ENCODE data around the gene SYNJ2.
A peak's percentile ranks its signal among the peaks of the same experiment; 100 is the strongest.

The SYNJ2 gene

DNA sequence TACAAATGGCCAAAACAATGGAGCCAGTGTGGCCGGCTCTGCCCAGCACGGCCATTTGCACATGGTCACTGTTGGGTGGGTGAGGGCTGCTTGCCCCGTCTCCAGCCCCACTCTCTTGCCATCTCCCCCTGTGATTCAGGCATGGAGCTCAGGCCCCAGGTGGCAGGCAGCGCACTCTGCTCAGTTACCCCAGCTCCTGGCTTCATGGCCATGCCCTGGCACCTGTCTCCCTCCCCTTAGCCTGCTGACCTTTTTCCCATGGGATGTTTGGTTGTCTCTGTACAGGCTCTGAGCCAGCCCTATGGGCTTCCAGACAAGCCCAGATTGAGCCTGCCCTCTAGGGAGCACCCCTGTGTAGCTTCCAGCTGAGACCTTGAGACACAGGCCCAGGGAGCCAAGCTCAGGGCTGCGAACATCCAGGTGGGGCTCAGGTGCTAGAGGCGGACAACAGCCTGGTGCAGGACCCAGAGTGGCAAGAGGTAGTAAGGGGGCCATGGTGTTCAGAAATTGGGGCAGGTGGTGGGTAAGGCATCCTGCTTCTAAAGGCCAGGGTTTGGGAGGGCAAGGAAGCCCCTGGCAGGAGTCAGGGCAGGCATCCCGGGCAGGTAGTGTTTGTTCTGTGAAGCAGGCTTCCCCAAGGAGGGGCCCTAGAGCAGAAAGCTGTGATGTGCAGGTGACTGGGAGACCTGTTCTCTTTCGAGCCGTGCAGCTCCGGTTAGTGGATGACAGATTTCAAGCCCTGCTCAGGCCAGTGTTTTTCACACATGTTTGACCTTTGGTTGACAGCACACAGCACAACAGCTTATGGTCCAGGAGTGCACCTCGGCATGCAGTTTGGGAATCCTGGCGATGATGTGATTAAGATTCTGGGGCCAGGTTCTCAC, 17.7 kb downstream of the SYNJ2 start:
- DNase-seq, result no peak

DNA sequence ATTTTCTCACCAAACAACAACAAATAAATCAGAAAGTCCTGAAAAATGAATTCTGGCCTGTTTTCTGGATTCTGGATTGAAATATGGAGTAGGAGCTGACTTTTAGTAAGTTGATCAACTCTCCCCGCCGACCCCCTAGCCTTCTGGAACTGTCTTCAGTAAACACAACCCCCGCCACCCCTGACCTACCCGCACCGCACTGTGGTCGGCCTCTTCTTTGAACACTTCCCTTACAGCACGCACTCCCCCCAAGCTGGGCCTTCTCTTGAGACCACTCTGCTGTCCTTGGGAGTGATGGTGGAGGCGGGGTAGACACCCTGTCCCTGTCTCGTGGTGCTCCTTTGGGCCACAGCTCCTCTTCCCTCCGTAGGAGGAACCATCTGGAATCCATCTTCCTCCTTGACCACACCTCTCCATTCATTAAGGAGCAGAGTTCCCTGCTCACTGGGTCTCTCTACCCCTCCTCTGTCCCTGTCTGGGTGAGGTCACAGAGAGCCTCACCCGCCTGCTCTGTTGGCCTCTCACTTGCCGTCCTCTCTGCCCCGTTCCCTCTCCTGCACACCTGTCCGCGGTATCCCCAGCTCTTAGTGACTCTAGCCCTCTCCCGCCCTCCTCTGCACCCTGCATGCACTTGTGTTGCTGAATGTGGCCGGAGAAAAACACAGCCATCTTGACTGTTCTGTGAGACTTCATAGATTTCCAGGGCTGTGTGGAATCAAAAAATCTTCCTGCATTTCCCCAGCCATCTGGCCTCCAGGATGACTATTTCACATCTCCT, 19.1 kb downstream of the SYNJ2 start:
- DNase-seq, result no peak

DNA sequence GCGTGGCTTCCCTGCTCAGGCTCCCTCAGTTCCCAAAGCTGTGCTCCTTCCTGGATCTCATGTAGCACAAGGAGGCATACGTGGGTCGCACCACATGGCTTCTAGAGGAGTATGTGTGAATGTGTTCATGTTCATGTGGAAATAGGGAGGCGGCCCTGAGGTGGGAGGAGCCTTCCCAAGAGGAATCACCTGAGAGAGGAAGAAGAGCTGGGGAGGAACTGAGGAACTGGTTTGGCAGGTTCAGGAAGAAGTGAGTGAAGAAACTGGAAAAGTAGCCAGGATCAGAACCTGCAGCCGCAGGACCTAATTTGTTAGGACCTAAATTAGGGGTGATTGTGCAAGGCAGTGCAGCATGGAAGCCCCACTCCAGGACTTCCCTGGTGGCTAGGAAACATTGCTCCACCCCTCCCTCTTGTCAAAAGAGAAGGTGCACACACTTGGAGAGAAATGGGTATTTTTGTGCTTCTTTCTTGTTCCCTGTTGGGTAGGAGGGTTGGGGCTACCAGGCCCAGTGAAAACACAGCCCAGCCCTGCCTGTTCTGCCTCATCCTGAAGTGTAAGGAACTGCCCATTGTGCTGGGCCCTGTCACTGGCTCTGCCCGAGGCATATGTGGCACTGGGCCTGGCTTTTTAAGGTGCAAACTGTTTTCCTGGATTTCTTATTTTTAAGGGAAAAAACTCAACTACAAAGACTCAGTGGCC, 20.7 kb downstream of the SYNJ2 start:
- DNase-seq, result no peak

DNA sequence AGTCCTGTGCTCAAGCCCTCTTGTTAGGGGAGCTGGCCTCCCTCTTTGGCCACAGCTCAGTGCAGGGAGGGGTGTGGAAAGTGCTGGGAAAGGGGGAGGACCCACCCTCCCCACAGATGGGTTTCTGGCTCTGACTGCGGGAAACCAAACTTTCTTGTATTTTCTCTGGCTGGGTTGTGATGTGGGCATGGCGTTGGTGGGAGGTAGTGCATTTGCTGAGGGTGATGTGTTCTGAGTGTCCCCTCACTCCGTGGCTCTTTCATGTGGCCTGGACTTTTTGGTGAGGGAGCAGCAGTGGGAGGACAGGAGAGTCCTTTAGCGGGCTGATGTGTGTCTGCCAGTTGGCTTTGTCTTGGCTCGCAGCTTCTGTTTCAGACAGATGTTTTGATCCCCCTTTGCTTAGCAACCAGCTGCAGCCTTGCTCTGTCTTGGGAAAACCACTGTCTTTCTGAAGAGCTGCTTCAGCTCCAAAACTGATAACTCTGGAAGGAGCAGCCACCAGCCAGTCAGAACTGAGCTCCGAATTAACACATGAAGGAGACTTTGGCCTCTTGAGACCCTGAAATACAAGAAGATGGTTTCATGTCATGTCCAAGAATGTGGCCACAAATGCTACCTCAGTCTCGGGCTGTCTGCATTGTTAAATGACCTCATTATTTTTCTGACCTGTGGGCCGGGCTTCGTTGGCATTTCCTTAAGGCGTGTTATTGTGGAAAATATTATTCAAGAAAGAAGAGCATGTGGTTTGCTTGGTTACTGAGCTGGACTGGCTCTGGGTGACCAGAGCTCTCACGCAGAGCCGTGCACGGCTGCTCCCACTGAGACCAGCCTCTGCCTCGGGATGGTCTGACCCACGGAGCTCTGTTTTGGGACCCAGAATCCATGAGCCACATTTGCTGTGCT, 21.5 kb downstream of the SYNJ2 start:
- no peak for DNase-seq

DNA sequence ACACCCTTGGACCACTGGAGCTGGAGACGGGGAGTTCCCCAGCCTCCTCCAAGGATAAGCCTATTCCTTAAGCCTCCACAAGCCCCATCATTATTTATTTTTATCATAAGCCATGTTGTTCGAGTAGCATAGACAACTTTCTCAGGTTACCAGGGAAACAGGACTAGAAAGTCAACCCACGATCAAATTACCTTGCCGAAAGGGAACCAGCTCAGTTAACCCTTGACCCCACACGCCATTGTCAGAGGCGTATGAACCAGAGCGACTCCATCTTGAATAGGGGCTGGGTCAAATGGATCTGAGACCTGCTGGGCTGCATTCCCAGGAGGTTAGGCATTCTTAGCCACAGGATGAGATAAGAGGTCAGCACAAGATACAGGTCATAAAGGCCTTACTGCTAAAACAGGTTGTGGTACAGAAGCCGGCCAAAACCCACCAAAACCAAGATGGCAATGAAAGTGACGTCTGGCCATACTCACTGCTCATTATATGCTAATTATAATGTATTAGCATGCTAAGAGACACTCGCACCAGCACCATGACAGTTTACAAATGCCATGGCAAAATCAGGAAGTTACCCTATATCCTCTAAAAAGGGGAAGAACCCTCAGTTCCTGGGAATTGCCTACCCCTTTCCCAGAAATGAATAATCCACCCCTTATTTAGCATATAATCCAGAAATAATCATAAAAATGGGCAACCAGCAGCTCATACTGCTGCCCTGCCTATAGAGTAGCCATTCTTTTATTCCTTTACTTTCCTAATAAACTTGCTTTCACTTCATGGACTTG, 22.4 kb downstream of the SYNJ2 start:
- no peak for DNase-seq

DNA sequence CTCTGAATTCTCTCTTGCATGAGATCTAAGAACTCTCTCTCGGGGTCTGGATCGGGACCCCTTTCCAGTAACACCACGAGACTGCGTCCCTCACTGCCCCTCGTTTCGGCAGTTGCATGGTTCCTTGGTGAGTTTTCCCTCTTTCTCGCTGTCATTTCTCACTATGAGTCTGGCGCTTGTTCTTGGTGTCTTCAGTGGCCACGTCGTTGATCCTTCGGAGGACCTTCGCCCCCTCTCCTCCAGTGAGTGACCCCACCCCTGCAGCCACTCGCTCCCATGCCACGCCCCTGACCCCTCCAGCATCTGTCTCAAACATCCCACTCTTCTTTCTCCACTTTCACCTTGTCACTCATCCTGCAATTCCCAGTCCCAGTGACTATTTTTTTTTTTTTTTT, 23.0 kb downstream of the SYNJ2 start:
- DNase-seq, result no peak

DNA sequence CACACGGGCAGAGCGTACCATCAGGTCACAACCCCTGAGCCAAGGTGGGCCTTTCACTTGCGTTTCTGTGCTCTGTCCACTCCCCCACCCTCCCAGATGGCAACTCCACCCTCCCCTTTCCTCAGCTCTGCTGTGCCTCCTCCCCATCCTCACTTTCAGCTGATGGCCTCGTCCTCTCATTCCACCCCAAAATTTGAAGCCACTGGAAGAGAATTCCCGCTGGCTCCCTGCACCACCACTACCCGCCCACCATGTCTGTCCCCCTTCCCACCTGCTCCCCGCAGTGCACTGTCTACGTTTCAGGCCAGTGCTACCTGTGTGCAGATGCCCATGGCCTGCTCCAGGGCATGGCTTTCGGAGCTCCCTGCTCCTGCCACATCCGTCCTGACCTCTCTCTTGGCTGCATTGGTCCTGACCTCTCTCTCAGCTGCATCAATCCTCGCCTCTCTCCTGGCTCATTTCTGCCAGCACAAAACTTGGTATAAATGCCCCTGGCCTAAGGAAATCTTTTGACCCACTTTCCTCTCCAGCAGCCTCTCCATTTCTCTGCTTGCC, 24.0 kb downstream of the SYNJ2 start:
- no peak for DNase-seq

DNA sequence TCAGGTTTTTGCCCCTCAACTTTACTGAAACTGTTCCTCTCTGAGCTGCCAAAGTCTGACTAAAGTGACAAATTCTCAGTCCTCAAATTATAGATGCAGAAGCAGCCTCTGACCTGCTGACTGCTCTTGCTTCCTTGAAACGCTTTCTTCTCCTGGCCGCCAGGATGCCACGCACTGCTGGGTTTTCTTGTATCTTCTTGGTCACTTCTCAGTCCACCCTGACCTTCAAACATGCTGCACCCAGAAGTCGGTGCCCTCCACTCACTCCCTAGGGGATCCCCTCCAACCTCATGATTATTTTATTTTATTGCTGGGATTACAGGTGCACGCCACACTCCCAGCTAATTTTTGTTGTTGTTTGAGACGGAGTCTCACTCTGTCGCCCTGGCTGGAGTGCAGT, 24.7 kb downstream of the SYNJ2 start:
- no peak for DNase-seq

DNA sequence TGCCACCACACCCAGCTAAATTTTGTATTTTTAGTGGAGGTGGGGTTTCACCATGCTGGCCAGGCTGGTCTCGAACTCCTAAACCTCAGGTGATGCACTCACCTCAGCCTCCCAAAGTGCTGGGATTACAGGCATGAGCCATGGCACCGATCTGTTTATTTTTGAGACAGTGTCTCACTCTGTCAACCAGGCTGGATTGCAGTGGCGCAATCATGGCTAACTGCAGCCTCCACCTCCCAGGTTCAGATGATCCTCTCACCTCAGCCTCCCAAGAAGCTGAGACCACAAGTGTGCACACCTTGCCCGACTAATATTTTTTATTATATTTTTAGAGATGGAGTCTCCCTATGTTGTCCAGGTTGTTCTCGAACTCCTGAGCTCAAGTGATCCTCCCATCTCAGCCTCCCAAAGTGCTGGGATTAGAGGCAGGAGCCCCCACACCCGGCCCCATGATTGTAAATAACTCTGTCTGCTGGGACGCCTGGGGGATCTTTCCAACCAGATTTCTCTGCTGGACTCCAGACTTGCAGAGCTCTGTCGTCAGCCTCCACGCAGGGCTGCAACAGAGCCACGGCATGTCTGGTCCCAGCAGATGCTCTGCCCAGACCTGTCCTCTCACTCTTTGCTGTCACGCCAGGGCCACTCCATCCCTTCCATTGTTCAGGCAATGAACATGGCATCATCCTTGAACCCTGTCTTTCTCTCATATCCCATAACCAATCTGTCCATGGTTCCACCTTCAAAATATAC, 25.3 kb downstream of the SYNJ2 start:
- DNase-seq, result no peak

DNA sequence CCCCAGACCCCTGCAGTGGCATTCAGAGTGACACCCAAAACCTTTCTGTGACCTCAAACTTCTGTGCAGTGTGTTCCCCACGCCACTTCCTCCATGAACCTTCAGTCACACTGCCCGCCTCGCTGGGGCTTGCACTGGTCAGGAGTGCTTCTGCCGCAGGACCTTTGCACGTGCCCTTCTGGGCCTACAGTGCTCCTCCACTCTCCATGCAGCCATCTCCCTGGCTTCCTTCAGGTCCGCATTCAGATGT, 27.1 kb downstream of the SYNJ2 start:
- no peak for DNase-seq

DNA sequence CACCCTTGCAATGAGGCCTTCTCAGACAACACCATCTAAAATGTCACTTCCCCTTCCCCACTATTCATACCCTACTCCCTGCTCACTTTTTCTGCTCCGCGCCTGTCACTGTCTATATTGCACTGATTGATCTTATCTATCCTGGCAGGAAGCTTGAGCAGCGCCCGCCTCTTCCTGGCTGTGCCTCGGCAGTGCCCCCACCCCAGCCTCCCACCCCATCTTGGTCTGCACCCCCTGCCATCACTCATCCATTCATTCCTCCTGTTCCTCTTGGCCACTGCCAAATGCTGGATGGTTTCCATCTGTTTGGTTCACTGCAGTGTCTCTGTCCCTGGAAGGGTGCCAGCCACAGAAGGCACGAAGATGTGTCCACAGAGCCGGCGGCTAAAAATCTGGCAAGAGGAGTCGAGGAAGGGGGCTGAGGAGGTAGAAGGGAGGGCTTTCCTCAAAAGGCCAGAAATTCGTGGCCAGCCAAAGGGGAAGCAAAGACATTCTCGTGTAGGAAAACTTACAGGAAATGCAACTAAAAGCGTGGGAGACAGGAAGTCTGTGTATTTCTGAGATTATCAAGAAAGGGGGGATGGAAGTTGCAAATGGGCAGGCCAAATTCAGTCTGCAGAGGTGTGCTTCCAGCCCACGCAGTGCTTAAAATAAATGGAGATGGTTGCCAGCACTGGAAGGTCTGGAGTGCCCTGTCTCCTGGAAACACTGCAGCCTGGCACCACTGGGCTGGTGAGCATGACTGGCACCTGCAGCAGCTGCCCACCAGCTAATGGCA, 27.6 kb downstream of the SYNJ2 start:
- peak; percentile 75 for DNase-seq

DNA sequence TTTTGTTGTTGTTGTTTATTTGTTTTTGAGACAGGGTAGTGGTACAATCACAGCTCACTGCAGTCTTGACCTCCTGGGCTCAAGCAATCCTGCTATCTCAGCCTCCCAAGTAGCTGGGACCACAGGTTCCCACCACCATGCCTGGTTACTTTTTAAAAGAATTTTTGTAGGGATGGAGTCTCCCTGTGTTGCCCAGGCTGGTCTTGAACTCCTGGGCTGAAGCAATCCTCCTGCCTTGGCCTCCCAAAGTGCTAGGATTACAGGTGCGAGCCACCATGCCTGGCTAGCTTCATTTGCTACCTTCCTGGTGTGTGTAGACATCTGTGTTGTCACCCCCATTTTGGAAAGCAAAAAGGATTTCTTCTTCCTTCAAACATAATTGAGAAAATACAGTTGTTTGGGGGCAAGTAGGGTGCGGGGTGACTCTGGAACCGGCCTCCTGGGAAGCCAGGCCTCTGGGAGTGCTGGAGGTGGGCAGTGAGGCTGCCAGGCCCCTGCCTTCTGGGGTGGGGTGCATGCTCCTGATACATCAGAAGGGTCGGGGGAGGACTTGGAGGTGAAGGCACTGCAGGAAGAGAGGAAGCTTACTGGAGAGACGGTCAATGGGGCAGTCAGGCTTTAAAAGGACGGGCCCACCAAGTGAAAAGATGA, 28.4 kb downstream of the SYNJ2 start:
- no peak for DNase-seq

DNA sequence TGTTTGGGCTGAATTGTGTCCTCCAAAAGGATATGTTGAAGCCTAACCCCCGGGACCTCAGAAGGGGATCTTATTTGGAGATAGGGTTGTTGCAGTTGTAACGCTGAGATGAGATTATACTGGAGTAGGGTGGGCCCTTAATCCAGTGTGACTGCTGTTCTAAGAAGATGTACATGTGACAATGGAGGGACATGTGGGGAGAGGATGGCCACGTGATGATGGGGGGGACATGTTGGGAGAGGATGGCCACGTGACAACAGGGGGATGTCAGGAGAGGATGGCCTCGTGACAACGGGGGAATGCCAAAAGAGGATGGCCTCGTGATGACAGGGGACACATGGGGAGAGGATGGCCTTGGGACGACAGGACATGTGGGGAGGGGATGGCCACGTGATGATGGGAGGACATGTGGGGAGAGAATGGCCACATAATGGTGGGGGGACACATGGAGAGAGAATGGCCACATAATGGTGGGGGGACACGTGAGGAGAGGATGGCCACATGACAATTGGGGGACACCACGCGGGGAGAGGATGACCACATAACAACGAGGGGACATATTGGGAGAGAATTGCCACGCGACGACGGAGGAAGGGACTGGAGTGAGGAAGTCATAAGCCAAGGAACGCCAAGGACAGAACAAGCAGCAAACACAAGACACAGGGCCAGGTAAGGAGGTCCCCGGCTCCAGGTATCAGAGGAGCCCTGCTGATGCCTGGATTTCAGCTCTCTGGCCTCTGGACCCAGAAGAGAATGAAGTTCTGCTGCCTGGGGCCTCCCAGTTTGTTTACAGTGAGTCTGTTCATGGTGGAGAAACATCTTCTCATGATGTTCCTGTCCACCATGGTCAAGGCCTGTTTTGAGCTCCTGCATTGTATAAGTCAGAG, 29.2 kb downstream of the SYNJ2 start:
- no peak for DNase-seq

DNA sequence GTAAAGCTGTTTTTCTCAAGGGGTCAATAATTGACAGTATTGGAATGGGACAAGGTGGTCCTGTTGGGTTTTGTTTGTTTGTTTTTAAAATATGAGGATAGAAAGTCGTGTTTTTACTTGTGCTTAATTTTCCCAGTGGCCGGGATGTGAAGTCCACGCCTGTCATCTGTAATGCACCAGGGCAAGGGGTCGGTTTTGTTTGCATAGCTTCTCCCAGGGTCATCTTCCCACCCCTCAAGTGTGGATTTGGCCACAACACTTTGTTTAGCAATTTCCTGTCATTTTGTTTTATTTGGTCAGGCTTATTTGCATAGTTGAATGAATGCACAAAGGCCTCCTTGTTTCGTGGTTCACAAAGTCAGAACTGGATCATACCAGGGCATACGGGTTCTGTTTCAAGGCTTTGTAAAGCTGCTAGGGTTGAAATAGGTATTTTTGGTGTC, 29.8 kb downstream of the SYNJ2 start:
- no peak for DNase-seq

DNA sequence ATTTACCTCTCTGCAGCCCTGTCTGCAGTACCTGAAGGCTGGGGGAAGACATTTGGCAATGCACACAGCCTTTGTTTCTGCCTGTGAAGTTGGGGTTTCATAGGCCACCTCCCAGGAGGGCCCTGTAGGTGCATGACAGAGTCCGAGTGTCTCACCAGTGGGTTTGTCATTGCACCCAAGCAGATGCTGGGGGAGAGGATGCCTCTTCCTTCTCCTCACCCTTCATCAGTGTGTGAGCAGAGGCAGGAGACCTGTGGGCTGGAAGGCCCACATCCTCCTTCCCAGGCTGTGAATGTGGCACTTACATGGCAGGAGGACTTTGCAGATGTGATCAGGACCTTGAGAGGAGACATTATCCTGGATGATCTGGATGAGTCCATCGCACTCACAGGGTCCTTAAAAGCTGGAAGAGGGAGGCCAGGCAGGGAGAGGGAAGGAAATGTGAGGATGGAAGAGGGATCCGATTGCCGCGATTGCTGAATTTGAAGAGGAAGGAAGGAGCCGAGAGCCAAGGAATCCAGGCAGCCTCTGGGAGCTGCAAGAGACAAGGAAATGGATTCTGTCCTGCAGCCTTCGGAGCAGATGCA, 30.4 kb downstream of the SYNJ2 start:
- DNase-seq, result no peak

DNA sequence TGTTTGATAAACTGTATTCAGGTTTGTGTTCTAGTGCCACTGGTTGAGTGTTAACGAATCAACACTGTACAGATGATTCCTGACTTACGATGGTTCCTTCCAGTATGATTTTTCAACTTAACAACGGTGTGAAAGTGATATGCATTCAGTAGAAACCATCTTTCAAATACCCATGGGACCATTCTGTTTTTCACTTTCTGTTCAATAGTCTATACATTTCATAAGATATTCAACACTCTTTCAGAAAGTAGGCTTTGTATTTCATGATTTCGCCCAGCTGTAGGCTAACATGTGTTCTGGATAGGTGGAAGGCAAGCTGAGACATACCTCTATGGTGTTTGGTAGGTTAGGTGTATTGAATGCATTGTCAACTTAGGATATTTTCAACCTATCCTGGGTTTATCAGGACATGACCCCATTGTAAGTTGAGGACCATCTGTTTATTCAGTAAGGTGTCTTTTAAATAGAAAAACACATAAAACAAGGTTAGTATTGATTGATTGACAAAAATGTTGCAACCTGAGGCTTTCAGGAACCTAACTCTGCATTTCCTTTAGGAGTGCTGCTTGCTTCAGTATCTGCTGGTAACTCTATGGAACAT, 32.3 kb downstream of the SYNJ2 start:
- no peak for DNase-seq

DNA sequence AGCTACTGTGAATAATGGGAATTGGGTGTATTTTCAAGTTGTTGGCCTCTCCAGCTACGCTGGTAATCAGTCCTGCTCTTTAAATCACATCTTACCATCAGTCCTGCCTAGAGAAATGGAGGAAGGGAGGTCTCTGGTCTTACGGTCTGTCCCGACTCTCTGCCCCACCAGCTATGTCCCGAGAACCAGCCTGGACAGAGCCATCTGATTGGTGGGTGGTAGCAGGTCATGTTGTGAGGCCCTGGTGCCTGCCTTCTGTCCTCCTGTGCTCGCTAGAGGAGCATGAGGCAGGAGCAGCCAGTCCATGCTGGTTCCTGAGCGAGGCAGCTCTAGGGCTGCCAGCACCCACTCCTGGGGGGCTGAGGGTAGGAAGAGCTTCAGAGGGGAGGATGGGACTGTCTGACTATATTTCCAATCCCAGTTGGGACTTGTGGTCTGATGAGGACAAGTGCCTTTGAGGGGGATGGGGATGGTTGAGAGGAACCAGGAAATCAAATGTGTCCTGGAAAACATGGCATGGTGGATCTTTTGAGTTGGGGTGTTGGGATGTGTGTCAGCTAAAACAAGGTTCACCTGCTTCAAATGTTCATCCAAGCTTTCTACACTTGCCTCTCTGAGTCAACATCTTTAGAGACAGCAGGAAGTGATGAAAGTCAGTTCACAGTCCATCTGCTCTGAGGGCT, 33.0 kb downstream of the SYNJ2 start:
- no peak for DNase-seq
